Gastrocnemius medialis (tissue), 4 donors: ENCODE data around the gene GPRIN2. TPM values are rescaled to one million over a fixed set of nuclear protein-coding genes. Genes with fewer than 3 reads are reported as not detected.
"Not testable (repeated sequence)": the region's sequence is repeated elsewhere in the genome, so short reads cannot be mapped to it uniquely, and the experiment has no call there.

Experiments used
- ATAC-seq, 2 donors: fragments of 150-250 bp; one replicate each; pipeline ENCODE4 v1.9.1; 2016
- DNase-seq, 2 donors: peaks; one replicate each; pipeline ENCODE4 v3.0.0-alpha.2; 2019
- H3K27ac ChIP-seq, 4 donors: fragments of 200-600 bp; sonication (generic); 1 replicate in 1 of 4; 2 replicates in 3 of 4; pipeline ENCODE4 v1.5.1; 2016 to 2018; ENCODE audit warnings: mild to moderate bottlenecking in 2 of 4, moderate library complexity in 1 of 4
- H3K27me3 ChIP-seq, 3 donors: fragments of 200-600 bp; sonication (generic) in 2 of 3; 1 replicate in 1 of 3; 2 replicates in 2 of 3; pipeline versions ENCODE4 v1.5.1 to v1.6.0; 2016 to 2019; ENCODE audit warnings: mild to moderate bottlenecking in 1 of 3, moderate library complexity in 1 of 3
- H3K36me3 ChIP-seq, 2 donors: fragments of 200-600 bp; sonication (generic) in 1 of 2; one replicate each; pipeline ENCODE4 v1.5.1; 2017 to 2018
- H3K4me1 ChIP-seq, 2 donors: fragments of 200-600 bp; sonication (generic) in 1 of 2; one replicate each; pipeline ENCODE4 v1.5.1; 2016 to 2017; ENCODE audit warnings: mild to moderate bottlenecking in 2 of 2
- H3K4me3 ChIP-seq, 4 donors: fragments of 200-600 bp; sonication (generic) in 3 of 4; 1 replicate in 1 of 4; 2 replicates in 3 of 4; pipeline ENCODE4 v1.5.1; 2016 to 2019; ENCODE audit warnings: mild to moderate bottlenecking in 2 of 4
- H3K9me3 ChIP-seq, 3 donors: fragments of 200-600 bp; sonication (generic) in 2 of 3; 1 replicate in 1 of 3; 2 replicates in 2 of 3; pipeline ENCODE4 v1.5.1; 2016 to 2019
- POLR2A ChIP-seq, 2 donors: fragments of 450-650 bp; IDR thresholded peaks; one replicate each; pipeline ENCODE4 v1.6.1; 2017; ENCODE audit warnings: antibody characterized with exemption in 2 of 2, mild to moderate bottlenecking in 2 of 2, moderate library complexity in 2 of 2
- in situ Hi-C, 4 donors: fragments of 200-750 bp; cut with MboI; loops; one replicate each; pipeline versions ENCODE4 v1.15.0 to v1.8.0; 2017; ENCODE audit warnings: low sequenced_read_pairs in 4 of 4
- intact Hi-C: fragments of 100-400 bp; cut with DNase I; formaldehyde crosslinking; loops from one replicate; pipeline ENCODE4 v1.15.1; 2023; ENCODE audit warnings: low total_unique reads
- total RNA-seq, 4 donors: library from RNA; depleted of rRNA; stranded (reverse); fragments of >200 nt; gene quantifications; one replicate each; pipeline versions ENCODE4 v1.1.0 to v1.2.3, GENCODE V29; 2016
- TF ChIP-seq, protein P1 (sequence below), 5 experiments: fragments of 450-650 bp in 3 of 5; fragments of 200-600 bp in 2 of 5; sonication (generic) in 2 of 5; IDR thresholded peaks in 4 of 5; conservative IDR thresholded peaks in 1 of 5; 1 replicate in 4 of 5; 2 replicates in 1 of 5; pipeline ENCODE4 v1.5.1; 2016 to 2019; ENCODE audit warnings: antibody characterized with exemption in 5 of 5, mild to moderate bottlenecking in 3 of 5, moderate library complexity in 3 of 5

Gene GPRIN2
- total RNA-seq, result not detected

DNA sequence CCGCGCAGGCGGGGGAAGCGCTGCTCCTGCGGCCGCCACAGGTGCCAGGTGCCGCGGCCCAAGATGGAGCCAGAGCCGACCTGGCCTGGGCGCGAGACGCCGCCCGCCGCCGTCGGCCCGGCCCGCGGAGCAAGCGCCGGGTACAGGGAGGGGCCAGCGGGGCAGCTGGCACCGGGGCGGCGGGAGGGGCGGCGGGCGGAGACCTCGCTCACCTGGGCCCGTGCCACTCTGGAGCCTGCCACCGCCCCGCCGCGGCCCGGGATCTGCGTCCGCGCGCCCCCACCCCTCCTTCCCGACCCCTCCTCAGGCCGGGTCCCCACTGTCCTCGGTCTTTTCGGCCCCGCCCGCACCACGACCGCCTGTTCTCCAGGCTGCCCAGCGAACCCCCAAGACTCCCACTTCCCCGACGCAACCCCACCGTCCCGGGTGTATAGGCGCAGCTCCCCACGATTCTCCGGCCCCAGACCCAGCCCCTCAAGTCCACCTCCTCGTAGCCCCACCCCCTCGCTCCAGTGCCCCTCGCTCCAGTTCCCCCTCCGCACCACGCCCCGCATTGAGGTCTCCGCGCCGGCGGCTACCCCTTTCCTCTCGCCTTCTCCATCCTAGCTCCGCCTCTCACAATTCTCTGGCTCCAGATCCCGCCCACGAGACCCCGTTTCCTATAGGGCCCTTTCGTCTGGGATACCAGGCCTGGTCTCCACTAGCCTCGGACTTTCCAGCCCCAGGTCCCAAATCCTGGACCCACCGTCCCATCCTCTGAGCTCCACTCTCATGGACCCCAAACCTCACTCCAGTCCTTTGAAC, at the start of gene GPRIN2:
TSS of gene GPRIN2 (minus strand) at position 144 of the 804 bp plus-strand sequence. CDS start 5,922 bp downstream, outside the sequence.
- H3K27me3 ChIP-seq, result peaks cover 37 to 68% (median 55%) of the 10 kb centered on the region in 3 donors
- peak within 1 kb of the TSS; percentile 19 to 37 (median 32) for H3K4me3 ChIP-seq
- in situ Hi-C loops, result no loop called here
- H3K9me3 ChIP-seq, result no peaks in the 10 kb centered on the region
- H3K4me1 ChIP-seq, result peaks cover 0 to 3% of the 10 kb centered on the region in 2 donors
- no peak for ATAC-seq
- H3K27ac ChIP-seq, result no peak within 1 kb of the TSS
- TF ChIP-seq POLR2A (IDR thresholded peaks at IDR 0.05), result no peak
- TF ChIP-seq, protein P1, sequence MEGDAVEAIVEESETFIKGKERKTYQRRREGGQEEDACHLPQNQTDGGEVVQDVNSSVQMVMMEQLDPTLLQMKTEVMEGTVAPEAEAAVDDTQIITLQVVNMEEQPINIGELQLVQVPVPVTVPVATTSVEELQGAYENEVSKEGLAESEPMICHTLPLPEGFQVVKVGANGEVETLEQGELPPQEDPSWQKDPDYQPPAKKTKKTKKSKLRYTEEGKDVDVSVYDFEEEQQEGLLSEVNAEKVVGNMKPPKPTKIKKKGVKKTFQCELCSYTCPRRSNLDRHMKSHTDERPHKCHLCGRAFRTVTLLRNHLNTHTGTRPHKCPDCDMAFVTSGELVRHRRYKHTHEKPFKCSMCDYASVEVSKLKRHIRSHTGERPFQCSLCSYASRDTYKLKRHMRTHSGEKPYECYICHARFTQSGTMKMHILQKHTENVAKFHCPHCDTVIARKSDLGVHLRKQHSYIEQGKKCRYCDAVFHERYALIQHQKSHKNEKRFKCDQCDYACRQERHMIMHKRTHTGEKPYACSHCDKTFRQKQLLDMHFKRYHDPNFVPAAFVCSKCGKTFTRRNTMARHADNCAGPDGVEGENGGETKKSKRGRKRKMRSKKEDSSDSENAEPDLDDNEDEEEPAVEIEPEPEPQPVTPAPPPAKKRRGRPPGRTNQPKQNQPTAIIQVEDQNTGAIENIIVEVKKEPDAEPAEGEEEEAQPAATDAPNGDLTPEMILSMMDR (IDR thresholded peaks at IDR 0.05 in 4 of 5, conservative IDR thresholded peaks at IDR 0.05 in 1 of 5), result no peak
- no peaks in the 10 kb centered on the region for H3K36me3 ChIP-seq
- peak in 1 of 2 donors; percentile 9 for DNase-seq
- intact Hi-C loops, result no loop called here

DNA sequence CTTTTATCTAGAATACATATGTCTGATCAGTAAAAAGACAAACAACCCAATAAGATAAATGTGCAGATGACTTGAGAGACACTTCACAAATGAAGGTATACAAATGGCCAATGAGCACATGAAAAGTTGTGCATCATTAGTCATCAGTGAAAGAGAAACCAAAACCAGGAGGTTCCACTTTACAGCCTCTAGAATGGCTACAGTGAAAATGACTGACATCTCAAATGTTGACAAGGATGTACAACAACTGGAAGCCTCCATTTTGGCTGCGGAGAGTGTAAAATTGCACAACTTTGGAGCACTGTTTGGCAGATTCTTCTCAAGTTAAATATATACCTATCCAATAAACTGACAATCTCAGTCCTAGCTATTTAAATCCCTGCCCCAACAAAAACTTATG, 44.1 kb upstream of the GPRIN2 start:
- H3K4me3 ChIP-seq, DNase-seq, ATAC-seq, H3K27me3 ChIP-seq, in situ Hi-C loops, H3K27ac ChIP-seq, intact Hi-C loops, H3K36me3 ChIP-seq, H3K4me1 ChIP-seq, H3K9me3 ChIP-seq: not testable (repeated sequence)

DNA sequence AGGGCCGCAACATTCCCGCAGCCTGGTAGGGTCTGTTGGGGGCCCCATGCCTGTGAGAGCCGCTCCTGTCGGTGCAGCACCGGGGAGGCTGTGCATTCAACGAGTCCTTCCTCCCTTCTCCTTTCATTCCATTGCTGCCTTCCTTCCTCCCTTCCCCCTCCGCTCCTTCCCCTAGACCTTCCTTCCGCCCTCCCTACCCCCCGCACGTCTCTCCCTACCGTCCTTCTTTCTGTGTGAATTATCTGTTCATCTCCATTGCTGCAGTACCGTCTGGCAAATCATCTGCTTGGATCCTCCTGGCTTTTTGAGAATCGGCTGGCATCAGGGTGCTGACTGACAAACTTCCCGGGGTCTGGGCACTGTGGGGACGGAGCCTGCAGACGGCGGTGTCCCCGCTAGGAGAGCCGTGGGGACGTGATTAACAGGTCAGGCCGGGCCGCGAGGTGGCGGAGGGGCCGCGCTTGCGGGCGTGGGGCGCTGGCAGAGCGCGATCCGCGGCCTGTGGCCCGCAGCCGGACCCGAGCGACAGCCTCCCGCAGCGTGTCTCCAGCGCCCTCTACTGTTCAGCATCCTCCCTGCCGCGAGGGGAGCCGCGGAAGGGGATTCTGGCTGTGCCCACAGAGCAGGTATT, 41.3 kb upstream of the GPRIN2 start:
- H3K4me3 ChIP-seq, result peak overlapping the region in 3 of 4 donors; percentile 36 to 57 (median 45)
- peak; percentile 63 to 75 for ATAC-seq
- in situ Hi-C loops, H3K9me3 ChIP-seq, H3K36me3 ChIP-seq, H3K27me3 ChIP-seq, DNase-seq, H3K4me1 ChIP-seq, intact Hi-C loops: not testable (repeated sequence)
- H3K27ac ChIP-seq, result peak overlapping the region in 1 of 4 donors; percentile 43

DNA sequence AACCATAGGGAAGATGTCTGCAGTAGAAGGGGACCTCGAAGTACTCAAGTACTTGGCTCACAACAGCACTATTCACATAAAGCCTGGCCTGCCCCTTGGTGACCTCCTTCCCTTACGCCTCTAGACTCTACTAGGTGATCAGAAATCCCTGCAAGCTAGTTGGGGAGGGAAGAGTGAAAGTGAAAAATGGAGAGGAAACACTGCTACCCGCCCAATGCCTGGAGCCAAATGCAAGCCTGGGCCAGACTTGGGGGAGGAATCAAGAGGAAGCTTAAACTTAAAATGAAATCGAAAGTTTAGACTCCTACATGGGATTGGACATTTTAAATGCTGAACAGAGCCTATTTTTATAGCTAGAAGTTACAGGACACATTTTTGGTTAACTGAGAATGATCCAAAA, 40.1 kb upstream of the GPRIN2 start:
- H3K27ac ChIP-seq, intact Hi-C loops, H3K4me1 ChIP-seq, H3K4me3 ChIP-seq, in situ Hi-C loops, H3K27me3 ChIP-seq, H3K9me3 ChIP-seq, H3K36me3 ChIP-seq, DNase-seq: not testable (repeated sequence)
- ATAC-seq, result peak in 1 of 2 donors; percentile 24

DNA sequence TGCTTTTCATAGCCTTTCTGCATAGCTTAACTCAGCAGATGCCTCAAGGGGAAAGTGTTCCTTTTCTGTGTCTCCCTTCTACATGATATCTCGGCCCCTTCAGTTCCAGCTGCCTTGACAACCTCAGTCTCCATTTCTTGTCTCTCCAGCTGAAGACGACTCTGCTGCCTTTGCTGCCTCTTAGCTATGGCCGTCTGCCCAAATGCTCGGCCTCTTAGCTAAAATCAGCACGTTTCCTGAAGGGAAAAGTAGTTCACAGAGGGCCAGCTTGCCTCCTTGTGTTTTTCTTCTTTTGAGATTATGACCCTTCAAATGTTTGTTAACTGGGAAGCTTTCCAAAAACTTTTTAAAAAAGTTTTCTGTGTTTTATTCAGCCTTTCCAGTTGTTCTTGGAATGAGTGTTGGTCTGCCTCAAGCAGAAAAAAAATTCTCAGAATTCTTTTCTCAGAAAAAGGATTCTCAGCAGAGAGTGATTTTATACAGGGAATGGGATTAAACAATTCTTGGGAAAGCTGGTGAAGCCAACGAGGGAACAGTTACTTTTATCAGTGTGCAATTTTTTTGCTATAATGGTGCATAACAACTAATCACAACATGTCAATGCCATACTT, 38.1 kb upstream of the GPRIN2 start:
- H3K4me1 ChIP-seq, intact Hi-C loops, H3K27me3 ChIP-seq, H3K9me3 ChIP-seq, DNase-seq, H3K4me3 ChIP-seq, H3K27ac ChIP-seq, in situ Hi-C loops, ATAC-seq, H3K36me3 ChIP-seq: not testable (repeated sequence)

DNA sequence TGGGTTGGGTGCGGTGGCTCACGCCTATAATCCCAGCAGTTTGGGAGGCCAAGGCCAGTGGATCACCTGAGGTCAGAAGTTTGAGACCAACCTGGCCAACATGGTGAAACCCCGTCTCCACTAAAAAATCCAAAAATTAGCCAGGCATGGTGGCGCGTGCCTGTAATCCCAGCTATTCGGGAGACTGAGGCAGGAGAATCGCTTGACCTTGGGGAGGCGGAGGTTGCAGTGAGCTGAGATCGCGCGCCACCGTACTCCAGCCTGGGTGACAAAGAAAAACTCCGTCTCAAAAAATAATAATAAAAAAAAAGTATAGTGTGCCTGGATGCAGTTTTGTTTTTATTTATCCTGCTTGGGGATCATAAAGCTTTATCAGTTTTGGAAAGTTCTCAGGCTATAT, 36.8 kb upstream of the GPRIN2 start:
- DNase-seq, H3K36me3 ChIP-seq, in situ Hi-C loops, H3K4me3 ChIP-seq, ATAC-seq, intact Hi-C loops, H3K4me1 ChIP-seq, H3K27ac ChIP-seq, H3K9me3 ChIP-seq, H3K27me3 ChIP-seq: not testable (repeated sequence)

DNA sequence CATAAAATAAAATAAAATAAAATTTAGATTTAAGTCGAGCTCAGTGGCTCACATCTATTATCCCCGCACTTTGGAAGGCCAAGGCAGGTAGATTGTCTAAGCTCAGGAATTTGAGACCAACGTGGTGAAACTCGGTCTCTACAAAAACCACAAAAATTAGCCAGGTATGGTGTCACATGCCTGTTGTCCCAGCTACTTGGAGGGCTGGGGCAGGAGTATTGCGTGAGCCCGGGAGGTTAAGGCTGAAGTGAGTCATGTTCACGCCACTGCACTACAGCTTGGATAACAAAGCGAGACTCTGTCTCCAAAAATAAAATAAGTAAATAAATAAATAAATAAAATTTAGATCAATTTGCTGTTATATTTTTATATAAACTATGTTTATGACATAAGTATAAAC, 34.6 kb upstream of the GPRIN2 start:
- intact Hi-C loops, H3K4me1 ChIP-seq, DNase-seq, H3K36me3 ChIP-seq, H3K9me3 ChIP-seq, H3K27ac ChIP-seq, ATAC-seq, H3K4me3 ChIP-seq, in situ Hi-C loops, H3K27me3 ChIP-seq: not testable (repeated sequence)

DNA sequence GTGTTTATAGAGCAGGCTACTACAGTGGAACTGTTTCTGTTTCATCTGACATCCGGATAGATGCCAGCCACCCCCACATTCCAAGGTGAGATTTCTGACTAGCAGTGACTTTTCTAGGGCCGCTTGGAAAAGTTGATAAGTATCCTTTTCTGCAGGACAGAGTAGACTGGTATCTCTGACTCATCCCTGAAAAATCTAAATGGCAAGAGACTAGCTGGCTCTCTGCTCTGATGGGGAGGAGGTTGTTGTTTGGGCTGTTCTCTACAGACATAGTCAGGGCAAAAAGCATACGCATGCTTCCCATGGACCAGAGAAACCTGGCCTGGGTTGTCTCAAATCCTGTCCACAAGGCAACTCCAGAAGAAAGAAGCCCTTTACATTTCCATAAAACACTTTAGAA, 33.1 kb upstream of the GPRIN2 start:
- H3K4me3 ChIP-seq, intact Hi-C loops, DNase-seq, in situ Hi-C loops, H3K36me3 ChIP-seq, H3K27me3 ChIP-seq, ATAC-seq, H3K9me3 ChIP-seq, H3K4me1 ChIP-seq, H3K27ac ChIP-seq: not testable (repeated sequence)

DNA sequence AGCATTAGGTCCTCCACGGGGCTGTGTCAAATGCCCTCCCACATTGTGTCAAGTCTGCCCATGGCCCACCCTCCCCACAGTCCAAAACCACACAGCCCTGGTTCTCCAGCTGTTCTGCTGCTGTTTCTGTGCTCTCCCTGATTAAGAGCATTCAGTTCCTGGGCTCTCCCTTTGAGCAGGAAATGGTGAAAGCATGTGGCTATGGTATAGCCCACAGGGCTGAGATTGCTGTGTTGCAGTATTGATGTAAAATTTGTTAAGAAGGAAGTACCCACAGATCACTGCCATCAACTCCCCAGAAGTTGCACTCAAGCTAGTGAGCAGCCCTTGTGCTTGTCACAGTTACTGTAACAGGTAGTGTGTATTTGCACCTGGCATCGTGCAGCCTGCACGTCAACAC, 31.8 kb upstream of the GPRIN2 start:
- H3K36me3 ChIP-seq, H3K4me1 ChIP-seq, H3K4me3 ChIP-seq, intact Hi-C loops, ATAC-seq, H3K27me3 ChIP-seq, H3K27ac ChIP-seq, H3K9me3 ChIP-seq, DNase-seq, in situ Hi-C loops: not testable (repeated sequence)

DNA sequence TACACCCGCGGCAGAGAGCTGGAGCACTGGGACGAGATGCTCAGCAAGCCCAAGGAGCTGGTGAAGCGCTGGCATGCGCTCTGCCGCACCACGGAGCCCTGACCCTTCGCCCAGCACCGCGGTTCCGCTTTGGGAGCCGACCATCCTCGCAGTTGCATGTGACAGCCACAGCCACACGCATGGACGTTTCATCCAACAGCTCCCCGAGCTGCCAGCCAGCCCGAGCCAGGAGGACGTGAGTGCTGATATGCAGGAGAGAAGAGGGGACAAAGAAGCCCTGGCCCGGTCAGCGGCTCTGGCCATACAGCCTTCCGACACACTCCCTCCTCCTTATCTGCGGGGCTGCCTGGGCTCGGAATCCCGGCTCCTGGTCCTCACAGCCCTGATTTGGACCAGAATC, 31.1 kb upstream of the GPRIN2 start:
- in situ Hi-C loops, H3K27ac ChIP-seq, H3K4me1 ChIP-seq, H3K9me3 ChIP-seq, ATAC-seq, intact Hi-C loops, DNase-seq, H3K4me3 ChIP-seq, H3K36me3 ChIP-seq, H3K27me3 ChIP-seq: not testable (repeated sequence)
